GM23338 (cell line): ENCODE data around the gene PKM.

Source experiments
- EZH2phosphoT487 ChIP-seq: fragments of 200-600 bp; sonication (generic); IDR thresholded peaks from one replicate; pipeline ENCODE4 v1.8.1; 2018; ENCODE audit warnings: antibody characterized with exemption; ENCODE audit not compliant: unreplicated experiment
- TF ChIP-seq, protein P1 (sequence below), 2 experiments: fragments of 200-600 bp in 1 of 2; sonication (generic) in 1 of 2; conservative IDR thresholded peaks; 2 replicates each; pipeline versions ENCODE4 v1.5.1 to v1.6.1; 2016 to 2017; ENCODE audit warnings: antibody characterized with exemption in 2 of 2, low read depth in 2 of 2, mild to moderate bottlenecking in 2 of 2, moderate library complexity in 1 of 2

DNA sequence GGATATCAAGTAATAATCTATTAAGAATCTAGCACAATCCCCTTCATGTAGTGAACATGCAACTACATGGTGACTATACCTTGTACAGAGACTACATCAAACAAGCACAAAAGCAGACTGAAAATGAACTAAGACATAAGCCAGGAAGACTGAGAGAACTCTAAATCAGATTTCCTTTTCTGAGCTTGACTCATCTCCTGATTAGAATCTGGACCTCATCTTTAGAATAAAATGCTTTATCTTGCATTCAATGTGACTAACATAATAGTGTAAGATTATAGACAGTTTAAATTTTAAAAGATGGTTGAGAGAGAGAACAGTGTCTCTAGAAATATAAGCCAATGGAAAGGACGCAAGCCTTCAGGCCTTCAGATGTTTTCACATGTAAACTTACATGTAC, 17.5 kb upstream of the PKM start:
- TF ChIP-seq, protein P1, sequence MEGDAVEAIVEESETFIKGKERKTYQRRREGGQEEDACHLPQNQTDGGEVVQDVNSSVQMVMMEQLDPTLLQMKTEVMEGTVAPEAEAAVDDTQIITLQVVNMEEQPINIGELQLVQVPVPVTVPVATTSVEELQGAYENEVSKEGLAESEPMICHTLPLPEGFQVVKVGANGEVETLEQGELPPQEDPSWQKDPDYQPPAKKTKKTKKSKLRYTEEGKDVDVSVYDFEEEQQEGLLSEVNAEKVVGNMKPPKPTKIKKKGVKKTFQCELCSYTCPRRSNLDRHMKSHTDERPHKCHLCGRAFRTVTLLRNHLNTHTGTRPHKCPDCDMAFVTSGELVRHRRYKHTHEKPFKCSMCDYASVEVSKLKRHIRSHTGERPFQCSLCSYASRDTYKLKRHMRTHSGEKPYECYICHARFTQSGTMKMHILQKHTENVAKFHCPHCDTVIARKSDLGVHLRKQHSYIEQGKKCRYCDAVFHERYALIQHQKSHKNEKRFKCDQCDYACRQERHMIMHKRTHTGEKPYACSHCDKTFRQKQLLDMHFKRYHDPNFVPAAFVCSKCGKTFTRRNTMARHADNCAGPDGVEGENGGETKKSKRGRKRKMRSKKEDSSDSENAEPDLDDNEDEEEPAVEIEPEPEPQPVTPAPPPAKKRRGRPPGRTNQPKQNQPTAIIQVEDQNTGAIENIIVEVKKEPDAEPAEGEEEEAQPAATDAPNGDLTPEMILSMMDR (conservative IDR thresholded peaks at IDR 0.05; ENCODE audit: low read depth in 2 of 2): no peak
- TF ChIP-seq EZH2phosphoT487: no peak
